HG02642 (cell line): ENCODE measurements around the gene SMCR8.
"Not testable (repeated sequence)": the region's sequence is repeated elsewhere in the genome, so short reads cannot be mapped to it uniquely, and the experiment has no call there.

ENCODE experiments used
- ATAC-seq: cut with Tn5 transposase; IDR thresholded peaks from one replicate; pipeline ENCODE4 v1.9.1; 2021; ENCODE audit warnings: mild to moderate bottlenecking; ENCODE audit not compliant: unreplicated experiment, poor library complexity

SMCR8 gene

DNA sequence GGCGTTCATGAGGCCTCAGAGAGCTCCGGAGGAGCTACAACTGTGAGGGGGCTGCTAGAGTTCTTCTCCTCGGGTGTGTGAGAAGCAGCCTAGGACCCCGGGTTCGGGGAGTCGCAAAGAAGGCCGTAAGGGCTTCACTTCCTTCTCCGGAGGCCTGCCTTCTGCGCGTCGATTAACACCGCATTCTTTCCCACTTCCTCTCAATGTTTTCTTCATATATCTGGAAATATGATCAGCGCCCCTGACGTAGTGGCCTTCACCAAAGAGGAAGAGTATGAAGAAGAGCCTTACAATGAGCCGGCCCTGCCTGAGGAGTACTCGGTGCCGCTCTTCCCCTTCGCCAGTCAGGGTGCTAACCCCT is 449 bp downstream of the SMCR8 start:
- ATAC-seq, result no peak

DNA sequence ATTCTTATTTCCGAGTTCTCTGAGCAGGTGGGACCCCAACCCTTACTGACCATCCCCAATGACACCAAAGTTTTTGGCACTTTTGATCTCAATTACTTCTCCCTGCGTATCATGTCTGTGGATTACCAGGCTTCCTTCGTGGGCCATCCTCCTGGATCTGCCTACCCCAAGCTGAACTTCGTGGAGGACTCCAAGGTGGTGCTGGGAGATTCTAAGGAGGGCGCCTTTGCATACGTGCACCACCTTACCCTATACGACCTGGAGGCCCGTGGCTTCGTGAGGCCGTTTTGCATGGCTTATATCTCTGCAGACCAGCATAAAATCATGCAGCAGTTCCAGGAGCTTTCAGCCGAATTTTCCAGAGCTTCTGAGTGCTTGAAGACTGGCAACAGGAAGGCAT is 868 bp downstream of the SMCR8 start:
- no peak for ATAC-seq

DNA sequence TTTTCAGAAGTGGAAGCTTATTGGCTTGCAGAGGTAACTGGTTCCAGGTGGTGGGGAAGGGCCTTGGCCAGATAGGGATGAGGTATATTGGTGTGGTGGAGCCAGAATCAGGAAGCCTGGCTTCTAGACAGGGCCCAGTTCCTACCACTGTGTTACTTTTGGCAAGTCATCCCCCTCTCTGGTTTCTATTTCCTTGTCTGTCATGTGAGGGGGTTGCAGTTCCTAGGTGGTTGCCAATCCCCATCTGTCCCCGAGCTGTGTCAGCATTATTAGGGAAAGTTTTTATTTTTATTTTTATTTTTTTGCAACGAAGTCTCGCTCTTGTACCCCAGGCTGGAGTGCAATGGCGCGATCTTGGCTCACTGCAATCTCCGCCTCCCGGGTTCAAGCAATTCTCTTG is 3.0 kb downstream of the SMCR8 start:
- no peak for ATAC-seq

DNA sequence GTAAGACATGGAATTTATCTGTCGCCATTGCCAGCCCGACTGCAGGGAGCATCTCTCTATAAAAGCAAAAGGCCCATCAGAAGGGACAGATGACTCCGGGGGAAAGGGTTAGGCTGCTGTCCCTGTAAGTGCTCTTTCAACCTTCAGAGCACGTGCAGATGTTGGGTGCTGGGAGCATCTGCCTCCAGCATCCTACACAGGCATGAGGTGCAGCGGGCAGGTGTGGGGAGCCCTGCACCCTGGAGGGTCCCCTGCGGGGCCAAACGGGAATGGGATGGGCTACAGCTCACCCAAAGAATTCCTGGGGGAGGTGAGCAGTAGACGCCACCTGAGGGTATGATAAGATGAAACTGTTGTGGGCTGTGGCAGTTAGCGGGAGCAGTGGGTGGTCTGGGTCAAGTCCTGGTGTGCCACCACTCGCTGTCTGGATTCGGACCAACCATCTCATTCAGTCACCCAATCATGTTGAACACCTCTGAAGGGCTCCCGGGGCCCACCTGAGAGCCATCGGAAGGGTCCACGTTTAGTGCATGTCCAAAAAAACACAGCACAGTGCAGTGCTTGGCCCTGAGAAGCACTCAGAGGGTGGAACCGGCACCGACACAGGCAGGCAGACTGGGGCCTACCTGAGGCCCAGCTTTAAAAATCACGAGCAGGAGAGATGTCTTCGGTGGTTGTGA is 3.8 kb downstream of the SMCR8 start:
- no peak for ATAC-seq

DNA sequence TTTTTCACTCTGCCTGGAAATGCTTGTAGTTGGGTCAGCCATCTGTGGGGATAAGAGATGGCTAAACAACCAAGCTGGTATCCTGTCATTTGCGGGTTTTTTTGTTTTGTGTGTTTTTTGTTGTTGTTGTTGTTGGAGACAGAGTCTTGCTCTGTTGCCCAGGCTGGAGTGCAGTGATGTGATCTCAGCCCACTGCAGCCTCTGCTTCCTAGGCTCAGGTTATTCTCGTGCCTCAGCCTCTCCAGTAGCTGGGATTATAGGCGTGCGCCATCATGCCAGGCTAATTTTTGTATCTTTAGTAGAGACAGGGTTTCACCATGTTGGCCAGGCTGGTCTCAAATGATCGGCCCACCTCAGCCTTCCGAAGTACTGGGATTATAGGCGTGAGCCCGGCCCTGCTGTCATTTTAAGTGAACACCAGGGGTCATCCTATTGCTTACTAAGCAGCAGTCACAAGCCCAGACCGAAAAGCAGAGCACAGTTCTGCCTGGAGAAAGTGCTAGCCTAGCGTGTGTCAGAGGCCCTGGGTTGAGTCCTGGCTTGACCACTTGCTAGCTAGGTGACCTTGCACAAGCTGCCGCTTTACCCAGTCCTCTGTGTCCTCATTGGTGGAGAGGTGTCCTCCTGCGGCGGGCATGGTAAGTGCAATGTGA is 4.6 kb downstream of the SMCR8 start:
- ATAC-seq, result no peak

DNA sequence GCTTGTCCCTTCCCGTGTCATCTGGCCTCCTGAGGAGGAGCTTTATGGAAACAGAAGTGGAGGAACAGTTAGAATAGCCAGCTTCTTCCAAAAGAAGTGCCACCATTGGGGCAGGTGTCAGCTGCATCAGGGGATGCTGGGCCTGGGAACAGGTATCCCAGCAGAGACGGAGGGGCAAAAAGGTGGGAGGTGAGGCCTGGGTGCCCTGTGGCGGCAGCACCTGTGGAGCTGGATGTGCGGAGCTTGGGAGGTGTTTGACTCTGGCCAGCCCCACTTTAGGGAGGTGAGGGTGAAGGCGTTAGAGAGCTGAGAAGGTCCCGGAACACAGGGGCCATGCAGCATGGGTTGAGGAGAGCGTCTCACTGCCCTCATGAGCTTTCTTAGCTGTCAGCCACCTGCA is 5.2 kb downstream of the SMCR8 start:
- no peak for ATAC-seq

DNA sequence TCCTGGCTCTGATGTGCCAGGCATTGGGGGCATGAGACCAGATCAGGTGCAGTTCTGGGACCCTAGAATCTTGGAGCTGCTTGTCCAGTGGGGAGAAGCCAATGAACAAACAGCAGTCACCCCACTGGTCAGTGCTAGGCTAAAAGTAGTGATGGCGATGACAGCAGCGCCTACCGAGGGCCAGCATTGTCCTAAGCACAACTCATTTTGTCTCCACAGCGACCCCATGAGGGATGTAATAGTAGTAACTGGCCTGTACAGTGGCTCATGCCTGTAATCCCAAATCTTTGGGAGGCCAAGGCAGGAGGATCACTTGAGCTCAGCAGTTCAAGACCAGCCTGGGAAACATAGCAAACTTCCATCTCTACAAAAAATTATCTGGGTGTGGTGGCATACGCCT is 6.2 kb downstream of the SMCR8 start:
- ATAC-seq, result no peak

DNA sequence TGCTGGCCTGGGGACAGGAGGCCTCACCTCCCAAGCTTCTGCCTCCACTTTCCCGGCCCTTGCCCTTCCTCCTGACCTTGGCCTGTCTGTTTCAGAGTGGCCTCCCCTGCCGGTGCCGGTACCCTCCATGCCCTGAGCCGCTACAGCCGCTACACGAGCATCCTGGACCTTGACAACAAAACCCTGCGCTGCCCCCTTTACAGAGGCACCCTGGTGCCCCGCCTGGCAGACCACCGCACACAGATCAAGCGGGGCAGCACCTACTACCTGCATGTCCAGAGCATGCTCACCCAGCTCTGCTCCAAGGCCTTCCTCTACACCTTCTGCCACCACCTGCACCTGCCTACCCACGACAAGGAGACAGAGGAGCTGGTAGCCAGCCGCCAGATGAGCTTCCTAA is 7.4 kb downstream of the SMCR8 start:
- no peak for ATAC-seq

DNA sequence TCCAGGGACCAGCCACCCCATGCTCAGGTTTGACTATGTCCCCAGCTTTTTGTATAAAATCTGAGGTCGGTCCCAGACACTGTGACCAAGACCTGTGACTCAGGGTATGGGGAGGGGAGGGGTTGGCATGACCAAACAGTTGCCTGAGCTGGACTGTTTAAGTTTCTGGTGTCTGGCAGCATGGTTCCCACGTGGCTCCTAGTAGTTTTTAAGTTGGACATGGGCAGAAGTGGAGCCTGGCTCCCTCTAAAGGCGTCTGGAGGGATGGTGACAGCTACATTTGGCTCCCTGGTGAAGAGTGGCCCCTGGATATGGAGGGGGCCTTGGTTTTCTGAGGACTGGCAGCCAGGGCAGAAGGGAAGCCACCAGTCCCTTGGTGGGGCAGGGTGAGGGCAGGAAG is 7.9 kb downstream of the SMCR8 start:
- no peak for ATAC-seq

DNA sequence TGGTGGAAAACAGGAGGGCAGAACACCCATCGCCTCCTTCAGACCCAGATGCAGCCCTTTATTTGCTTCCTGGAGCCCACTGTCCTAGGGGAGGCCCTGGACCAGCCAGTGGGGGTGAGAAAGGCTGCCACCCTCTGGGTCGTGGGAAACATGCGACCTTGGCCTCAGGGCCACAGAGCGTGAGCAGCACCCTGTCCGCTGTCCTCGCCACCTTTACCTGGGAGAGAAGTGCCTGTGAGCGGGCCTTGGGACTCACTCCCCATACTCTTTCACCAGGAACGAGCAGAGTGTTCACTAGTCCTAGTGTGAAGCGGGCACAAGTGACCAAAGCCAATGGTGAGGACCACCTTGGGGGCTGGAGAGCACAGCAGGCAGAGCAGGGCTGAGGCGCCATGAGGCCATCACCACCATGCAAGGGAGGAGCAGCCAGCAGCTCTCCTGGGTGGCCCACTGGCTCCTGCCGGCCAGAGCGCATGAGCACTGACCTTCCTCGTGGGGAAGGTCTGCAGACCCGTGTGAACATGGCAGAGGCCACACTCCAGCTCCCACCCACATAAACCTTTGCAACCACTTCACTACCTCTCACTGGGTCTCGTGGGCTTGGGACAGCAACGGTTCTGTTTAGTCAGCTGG is 8.5 kb downstream of the SMCR8 start:
- no peak for ATAC-seq

DNA sequence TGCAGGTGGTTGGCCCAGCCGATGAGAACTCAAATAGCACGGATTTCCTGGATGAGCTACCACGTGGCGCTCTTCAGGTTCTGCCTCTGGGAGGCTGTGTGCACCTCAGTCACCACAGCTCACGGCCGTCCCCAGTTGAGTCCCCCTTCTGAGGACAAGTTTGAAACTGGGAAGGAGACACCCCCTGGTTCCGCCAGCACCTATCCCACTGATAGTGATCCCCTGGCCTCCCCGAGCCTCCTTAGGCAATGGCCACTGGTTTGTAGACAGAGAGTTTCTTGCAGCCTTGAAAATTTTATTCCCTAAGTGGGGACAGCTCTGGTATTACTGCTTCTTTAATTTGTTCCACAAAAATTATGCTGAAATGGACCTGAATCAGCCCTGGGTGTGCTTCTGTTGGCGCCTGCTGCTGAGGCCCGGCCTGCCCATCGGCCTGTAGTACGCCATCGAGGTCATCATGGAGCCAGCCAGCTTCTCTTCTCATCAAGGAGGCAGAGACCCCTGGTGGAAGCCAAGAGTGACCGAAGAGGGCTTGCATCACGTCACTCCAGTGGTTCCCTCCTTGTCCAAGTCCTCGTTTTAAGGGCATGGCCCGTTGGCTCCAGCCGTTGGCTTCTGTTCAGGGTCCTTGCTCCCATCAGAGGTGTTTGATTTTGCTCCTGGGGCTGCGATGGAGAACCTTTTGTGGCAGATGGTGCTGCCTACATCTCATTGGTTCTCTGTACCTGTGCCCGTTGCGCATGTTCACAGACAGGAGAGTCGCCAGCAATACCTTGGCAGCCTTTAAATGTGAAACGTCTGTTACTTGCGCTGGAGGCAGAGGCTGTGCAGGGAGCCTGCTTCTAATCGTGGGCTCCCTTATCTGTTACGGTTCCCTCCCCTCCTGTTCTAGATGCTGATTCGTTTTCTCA is 9.3 kb downstream of the SMCR8 start:
- no peak for ATAC-seq

DNA sequence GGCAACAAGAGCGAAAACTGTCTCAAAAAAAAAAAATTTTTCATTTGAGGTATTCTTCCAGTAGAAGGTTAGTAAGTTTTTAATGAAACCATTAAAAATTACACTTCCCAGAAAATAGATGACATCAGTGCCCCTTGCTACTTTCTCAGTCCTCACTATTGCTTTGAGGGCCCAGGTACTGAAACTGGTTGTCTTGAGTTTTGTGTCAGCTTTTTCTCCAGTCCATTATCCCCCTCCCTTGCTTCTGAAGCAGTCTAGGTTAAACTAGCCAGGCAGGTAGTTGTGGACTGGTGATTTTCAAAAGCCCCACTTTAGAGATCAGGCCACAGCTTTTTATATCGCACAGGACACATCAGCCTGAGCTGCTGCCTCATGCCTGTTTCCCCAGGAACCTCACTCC is 10.9 kb downstream of the SMCR8 start:
- no peak for ATAC-seq

DNA sequence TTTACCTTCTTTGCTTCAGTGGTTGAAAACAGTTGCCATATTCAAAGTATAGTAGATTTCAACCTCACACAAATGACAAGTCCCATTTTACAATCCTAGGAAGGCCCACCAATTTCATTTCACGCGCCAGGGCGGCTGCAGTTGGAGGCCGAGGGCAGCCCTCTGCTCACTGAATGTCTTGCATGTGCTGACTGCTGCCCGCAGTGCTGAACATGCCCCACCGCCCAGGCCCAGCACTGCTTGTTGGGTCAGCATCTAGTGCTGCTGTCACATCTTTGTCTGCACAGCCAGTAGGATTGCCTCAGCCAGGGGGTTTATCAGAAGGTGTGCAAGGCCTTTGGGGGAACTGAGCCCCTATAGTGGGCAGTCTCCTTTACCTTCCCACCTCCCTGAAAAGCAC is 11.5 kb downstream of the SMCR8 start:
- no peak for ATAC-seq

DNA sequence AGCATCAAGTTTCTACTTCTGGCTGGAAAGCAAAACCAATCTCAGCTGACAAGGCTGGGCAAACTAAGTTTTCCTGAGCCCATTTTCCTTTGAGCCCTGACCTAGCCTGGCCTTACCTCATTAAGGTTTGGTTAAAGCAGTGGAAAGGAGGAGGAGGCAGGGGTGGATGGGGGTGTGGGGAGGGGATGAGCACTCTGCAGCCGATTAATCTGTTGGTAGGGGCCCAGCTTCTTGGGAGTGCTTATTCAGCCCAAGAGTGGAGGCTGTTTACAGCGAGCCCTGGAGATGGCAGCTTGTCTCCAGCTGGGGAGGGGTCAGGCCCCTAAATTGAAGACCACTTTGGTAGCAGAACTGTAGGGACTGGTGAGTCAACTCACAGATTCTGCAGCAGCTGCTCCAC is 12.0 kb downstream of the SMCR8 start:
- no peak for ATAC-seq

DNA sequence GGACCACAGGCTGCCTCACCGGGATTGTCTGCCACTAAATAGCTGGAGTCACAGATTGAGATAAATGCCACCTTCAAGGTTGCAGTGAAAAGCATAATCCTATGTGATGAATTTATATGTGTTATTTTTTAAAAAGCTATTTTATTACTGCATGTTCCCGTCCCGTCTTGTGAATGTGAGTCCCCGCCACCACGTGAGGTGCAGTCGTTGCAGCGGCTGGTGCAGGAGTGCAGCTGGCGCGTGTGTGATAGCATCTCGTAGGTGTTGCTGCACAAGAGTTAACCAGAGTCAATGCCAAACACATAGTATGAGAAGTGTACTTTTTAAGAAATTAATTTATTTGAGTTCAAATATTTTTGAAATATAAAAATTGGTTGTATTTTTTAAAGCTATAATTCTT is 12.5 kb downstream of the SMCR8 start:
- no peak for ATAC-seq

DNA sequence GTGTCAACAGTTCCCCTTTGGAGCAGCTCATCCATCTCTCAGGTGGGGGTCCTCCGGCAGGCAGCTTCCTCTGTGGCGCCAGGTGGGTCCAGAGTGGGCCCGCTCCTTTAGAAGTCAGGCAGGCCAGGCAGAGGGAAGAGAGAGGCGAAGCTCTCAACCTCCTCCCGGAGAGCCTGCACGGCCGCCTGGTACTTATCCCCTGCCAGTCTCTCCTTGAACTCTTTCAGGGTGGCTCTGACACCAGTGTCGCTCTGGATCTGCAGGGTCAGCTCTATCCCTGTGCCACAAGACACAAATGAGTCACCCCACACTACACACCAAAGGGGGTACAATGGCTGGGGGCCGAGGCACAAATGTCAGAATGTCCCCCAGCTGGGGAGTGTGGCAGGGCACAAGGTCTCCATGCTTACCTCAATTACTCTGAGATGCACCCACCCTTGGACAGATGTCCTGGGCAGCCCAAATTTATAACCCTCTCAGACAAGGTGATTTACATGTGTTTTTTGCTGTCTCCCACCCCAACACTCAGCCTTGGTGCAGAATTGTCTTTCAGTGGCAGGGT is 13.6 kb downstream of the SMCR8 start:
- no peak for ATAC-seq

DNA sequence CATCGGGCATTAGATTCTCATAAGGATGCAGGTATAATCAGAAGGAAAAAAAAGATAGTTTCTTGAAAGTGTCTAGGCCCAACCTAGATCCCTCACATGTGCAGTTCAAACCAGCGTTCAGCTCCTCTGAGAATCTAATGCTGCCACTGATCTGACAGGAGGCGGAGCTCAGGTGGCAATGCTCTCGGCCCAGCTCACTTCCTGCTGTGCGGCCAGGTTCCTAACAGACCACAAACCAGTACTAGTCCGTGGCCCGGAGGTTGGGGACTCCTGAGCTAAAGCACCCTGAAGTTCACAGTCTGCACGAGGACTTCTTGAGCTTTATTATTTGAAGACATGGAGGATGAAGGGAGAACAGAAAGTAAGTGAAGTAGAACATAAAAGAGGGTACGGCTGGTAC is 16.8 kb downstream of the SMCR8 start:
- ATAC-seq, result no peak

DNA sequence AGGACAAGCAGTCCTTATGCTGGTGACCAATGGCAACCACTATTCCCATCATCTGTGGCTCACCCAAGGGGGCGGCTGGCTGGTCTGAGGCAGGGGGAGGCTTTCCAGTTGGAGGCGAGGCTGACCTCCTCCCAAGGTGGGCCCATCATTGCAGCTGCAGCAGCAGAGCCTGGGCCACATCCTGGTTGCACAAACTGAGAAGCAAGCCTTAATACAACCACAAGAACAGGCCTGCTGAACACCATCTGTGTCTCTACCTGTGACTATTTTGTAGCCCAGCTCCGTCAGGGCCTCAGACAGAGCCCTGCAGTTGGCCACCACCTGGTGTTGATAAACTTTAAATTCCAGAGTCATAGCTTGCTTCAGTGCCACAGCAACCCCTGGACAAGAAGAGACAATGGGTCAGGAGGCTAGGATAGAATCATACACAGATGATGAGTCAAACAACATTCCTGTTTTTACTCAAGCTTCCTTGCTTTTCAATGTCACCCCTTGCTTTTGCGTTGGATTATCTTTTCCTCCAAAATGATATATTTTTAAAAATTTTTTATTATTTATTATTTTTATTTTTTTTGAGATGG is 17.9 kb downstream of the SMCR8 start:
- no peak for ATAC-seq

DNA sequence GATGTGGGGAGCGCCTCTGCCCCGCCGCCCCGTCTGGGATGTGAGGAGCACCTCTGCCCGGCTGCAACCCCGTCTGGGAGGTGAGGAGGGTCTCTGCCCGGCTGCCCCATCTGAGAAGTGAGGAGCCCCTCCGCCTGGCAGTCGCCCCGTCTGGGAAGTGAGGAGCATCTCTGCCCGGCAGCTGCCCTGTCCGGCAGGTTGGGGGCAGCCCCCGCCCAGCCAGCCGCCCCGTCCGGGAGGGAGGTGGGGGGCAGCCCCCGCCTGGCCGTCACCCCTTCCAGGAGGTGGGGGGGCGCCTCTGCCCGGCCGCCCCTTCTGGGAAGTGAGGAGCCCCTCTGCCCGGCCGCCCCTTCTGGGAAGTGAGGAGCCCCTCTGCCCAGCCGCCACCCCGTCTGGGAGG is 23.1 kb downstream of the SMCR8 start:
- not testable (repeated sequence) for ATAC-seq

DNA sequence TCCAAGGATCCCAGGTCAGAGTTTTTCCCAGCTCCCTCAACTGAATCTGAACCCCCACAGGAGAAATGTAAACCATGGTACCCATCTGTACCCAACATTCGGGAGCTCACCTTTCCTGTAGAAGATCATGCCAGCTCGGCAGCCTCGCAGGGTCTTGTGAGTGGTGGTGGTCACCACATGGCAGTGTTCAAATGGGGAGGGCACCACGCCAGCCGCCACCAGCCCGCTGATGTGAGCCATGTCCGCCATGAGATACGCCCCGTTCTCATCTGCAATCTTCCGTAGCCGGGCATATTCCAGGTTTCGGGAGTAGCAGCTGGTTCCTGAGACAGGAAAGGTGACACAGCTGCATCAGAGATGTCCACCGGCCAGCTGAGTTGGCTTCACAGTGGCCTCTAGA is 24.8 kb downstream of the SMCR8 start:
- ATAC-seq, result no peak
